ENCODE results near the gene CTIF.

- TF ChIP-seq, protein P1, sequence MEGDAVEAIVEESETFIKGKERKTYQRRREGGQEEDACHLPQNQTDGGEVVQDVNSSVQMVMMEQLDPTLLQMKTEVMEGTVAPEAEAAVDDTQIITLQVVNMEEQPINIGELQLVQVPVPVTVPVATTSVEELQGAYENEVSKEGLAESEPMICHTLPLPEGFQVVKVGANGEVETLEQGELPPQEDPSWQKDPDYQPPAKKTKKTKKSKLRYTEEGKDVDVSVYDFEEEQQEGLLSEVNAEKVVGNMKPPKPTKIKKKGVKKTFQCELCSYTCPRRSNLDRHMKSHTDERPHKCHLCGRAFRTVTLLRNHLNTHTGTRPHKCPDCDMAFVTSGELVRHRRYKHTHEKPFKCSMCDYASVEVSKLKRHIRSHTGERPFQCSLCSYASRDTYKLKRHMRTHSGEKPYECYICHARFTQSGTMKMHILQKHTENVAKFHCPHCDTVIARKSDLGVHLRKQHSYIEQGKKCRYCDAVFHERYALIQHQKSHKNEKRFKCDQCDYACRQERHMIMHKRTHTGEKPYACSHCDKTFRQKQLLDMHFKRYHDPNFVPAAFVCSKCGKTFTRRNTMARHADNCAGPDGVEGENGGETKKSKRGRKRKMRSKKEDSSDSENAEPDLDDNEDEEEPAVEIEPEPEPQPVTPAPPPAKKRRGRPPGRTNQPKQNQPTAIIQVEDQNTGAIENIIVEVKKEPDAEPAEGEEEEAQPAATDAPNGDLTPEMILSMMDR (IDR thresholded peaks at IDR 0.05 in 8 of 11, conservative IDR thresholded peaks at IDR 0.05 in 3 of 11), result no peak
- TF ChIP-seq POLR2A (IDR thresholded peaks at IDR 0.05), result no peak
These were observed 196.3 kb downstream of the CTIF start for GRCh38 chr18:48735080-48735676.
